Activated CD4-positive, alpha-beta T cell treated with anti-CD3 and anti-CD28 coated beads for 36 hours (primary cell): ENCODE data around the gene DNAJB14. TPM values are rescaled to one million over a fixed set of nuclear protein-coding genes. Genes with fewer than 3 reads are reported as not detected.

Experiments
- ATAC-seq: fragments of 200-7000 bp; cut with Tn5 transposase; one replicate; pipeline ENCODE4 v1.10.0; 2021; ENCODE audit warnings: mild to moderate bottlenecking, moderate library complexity
- CTCF ChIA-PET: fragments of 350-600 bp; sonication (Branson Sonifier 250); formaldehyde crosslinking; loops from one replicate; lab custom pipeline; 2021; ENCODE audit warnings: antibody characterized with exemption; lab: Charles Lee
- POLR2A ChIA-PET: fragments of 350-600 bp; sonication (Branson Sonifier 250); formaldehyde crosslinking; loops from one replicate; lab custom pipeline; 2021; ENCODE audit warnings: antibody characterized with exemption, inconsistent platforms; lab: Charles Lee
- DNase-seq: peaks from one replicate; pipeline ENCODE4 v3.0.0-alpha.2; 2020
- H3K27ac Mint-ChIP-seq: one replicate; pipeline ENCODE4 v1.8.0; 2021; ENCODE audit warnings: mixed read lengths
- H3K27me3 Mint-ChIP-seq: one replicate; pipeline ENCODE4 v1.8.0; 2021; ENCODE audit warnings: mixed read lengths
- H3K36me3 Mint-ChIP-seq: one replicate; pipeline ENCODE4 v1.8.0; 2021; ENCODE audit warnings: low read depth, mixed read lengths
- H3K4me1 Mint-ChIP-seq: one replicate; pipeline ENCODE4 v1.8.0; 2021; ENCODE audit warnings: mixed read lengths
- H3K4me3 Mint-ChIP-seq: one replicate; pipeline ENCODE4 v1.8.0; 2021; ENCODE audit warnings: mild to moderate bottlenecking, moderate library complexity, mixed read lengths
- H3K9me3 Mint-ChIP-seq: one replicate; pipeline ENCODE4 v1.8.0; 2021; ENCODE audit warnings: low read depth, mixed read lengths
- intact Hi-C, 2 experiments: fragments of 100-400 bp; cut with DNase I in 1 of 2; cut with micrococcal nuclease in 1 of 2; formaldehyde crosslinking; loops; one replicate each; pipeline versions ENCODE4 v1.14.2 to v1.15.1; 2022 to 2024; cut with DNase I, micrococcal nuclease
- total RNA-seq, 2 experiments: library from RNA; stranded (reverse); gene quantifications; one replicate each; pipeline ENCODE4 v1.2.3, GENCODE V29; 2021

The DNAJB14 gene
- total RNA-seq, 2 experiments from 2014 or later: 29.9 to 46.2 TPM

DNA sequence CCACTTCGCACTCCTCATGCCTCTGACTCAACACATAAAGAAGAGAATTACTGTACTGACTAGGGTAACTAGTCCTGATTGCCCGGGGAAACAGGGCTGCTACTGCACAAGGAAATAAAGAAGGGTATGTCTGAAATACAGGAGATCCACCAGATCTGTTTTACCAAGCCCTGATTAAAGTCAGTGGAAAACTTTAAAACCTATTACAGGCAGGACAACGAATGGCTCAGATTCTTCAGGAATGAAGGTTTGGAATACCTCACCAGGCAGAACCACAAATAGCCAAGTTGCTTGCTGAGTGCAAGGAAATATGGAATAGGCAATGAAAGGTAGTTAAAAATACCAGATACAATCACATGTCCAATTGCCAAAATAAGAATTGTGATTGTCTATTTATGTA lies 69.5 kb downstream of the DNAJB14 start:
- H3K9me3 Mint-ChIP-seq: no peaks in the 10 kb centered on the region
- H3K4me3 Mint-ChIP-seq: no peak overlapping the region
- POLR2A ChIA-PET: no interaction called here
- CTCF ChIA-PET: no interaction called here
- H3K36me3 Mint-ChIP-seq: peaks cover 13% of the 10 kb centered on the region
- intact Hi-C loops: no loop called here
- DNase-seq (no peak), ATAC-seq (no peak)
- no peaks in the 10 kb centered on the region for H3K27me3 Mint-ChIP-seq
- H3K4me1 Mint-ChIP-seq: peaks cover 7% of the 10 kb centered on the region
- H3K27ac Mint-ChIP-seq: peak overlapping the region; percentile 5

DNA sequence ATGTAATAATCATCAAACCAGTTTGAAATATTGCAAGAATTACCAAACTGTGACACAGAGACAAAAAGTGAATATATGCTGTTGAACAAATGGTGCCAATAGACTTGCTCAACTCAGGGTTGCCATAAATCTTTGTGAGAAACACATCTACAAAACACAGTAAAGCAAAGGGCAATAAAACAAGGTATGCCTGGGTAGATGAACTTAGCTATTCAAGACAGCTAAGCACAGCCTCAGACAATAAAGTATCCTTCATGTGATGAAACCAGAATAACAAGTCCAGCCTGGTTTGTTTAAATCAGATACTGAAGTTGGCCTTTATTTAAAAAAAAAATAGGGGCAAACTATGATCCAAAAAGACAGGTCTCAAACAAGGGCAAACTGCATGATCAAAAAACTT lies 71.3 kb downstream of the DNAJB14 start:
- peaks cover 11% of the 10 kb centered on the region for H3K36me3 Mint-ChIP-seq

DNA sequence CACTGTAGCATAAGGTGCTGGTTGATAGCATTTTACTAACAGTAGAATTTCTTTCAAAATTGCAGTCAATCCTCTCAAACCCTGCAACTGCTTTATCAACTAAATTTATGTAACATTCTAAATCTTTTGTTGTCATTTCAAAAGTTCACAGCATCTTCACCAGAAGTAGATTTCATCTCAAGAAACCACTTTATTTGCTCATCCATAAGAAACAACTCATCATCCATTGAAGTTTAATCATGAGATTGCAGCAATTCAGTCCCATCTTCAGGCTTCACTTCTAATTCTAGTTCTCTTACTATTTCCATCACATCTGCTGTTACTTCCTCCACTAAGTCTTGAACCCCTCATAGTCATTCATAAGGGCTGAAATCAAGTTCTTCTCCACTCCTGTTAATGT lies 73.8 kb downstream of the DNAJB14 start:
- no peak overlapping the region for H3K4me3 Mint-ChIP-seq
- intact Hi-C loops: no loop called here
- CTCF ChIA-PET: no interaction called here
- no peaks in the 10 kb centered on the region for H3K9me3 Mint-ChIP-seq
- H3K27me3 Mint-ChIP-seq: no peaks in the 10 kb centered on the region
- H3K36me3 Mint-ChIP-seq: peaks cover 15% of the 10 kb centered on the region
- H3K4me1 Mint-ChIP-seq: peaks cover 15% of the 10 kb centered on the region
- H3K27ac Mint-ChIP-seq: no peak overlapping the region
- ATAC-seq (no peak), DNase-seq (no peak)
- POLR2A ChIA-PET: no interaction called here

More for the DNA sequence above, 71.3 kb downstream of the DNAJB14 start:
- no peak for ATAC-seq
- no peak for DNase-seq
- Mint-ChIP-seq H3K4me3 (no peak overlapping the region), H3K9me3 (no peaks in the 10 kb centered on the region), H3K27me3 (no peaks in the 10 kb centered on the region), H3K27ac (no peak overlapping the region), H3K4me1 (peaks cover 7% of the 10 kb centered on the region)
- intact Hi-C loops: no loop called here
- POLR2A ChIA-PET: no interaction called here
- CTCF ChIA-PET: interaction anchor here (1.2 kb wide), 1 partner anchor 22 kb away, joined by 3 read pairs; no protein-coding TSS in a partner anchor

DNA sequence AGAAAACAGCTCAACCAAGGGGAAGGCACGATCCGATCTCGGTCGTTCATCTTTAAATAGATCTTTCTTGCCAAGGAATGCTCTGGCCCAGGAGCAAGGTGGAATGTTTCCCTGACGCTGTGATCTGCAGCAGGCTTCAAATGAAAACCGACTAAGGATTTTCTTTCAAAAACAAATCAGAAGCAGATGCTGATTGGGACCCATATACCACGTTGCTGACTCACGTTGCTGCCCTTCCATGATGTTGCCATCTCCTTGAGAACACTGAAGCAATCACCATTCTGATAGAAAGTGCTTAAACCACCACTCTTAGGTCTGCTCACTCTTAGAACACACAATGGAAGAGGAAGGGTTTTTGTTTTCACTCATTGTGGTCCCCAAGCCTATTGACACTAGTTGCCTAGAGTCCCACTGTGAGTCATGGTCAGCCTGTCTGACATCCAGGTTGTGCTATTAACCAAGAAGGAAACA lies 78.3 kb downstream of the DNAJB14 start:
- peak; percentile 49 for DNase-seq
- H3K36me3 Mint-ChIP-seq: peaks cover 30% of the 10 kb centered on the region
- intact Hi-C loops: loop anchor here (1.0 to 2.0 kb wide), 3 partner anchors 16 to 21 kb away; no protein-coding TSS in a partner anchor
- ChIA-PET CTCF (interaction anchor here (1.0 kb wide), 1 partner anchor 304 kb away, joined by 4 read pairs; the partner anchor contains the start of gene TRMT10A), POLR2A (no interaction called here)
- no peaks in the 10 kb centered on the region for H3K9me3 Mint-ChIP-seq
- no peak overlapping the region for H3K4me3 Mint-ChIP-seq
- ATAC-seq: peak; percentile 95
- peaks cover 12% of the 10 kb centered on the region for H3K4me1 Mint-ChIP-seq
- H3K27ac Mint-ChIP-seq: peak overlapping the region; percentile 72
- no peaks in the 10 kb centered on the region for H3K27me3 Mint-ChIP-seq

DNA sequence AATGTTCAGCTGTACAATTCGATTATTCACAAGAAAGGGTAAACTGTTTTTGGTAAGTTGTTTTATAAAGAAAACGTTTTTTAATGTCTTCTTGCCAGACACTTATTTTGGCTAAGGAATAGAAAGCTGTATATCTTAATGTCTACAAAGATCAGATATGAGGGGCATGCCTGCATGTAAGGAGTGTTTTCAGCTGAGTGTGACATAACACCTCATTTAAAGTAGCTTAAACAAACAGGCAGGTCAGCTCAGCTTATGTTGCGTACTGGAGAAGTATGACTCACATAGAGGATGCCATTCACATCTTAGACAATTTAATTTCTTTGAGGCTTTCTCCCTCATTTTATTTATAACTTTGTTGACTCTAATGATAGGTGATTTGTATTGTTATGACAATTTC lies 82.6 kb downstream of the DNAJB14 start:
- CTCF ChIA-PET: interaction anchor here (0.7 to 1.2 kb wide), 3 partner anchors 11 to 52 kb away, joined by 3 to 4 read pairs (median 3); no protein-coding TSS in a partner anchor

DNA sequence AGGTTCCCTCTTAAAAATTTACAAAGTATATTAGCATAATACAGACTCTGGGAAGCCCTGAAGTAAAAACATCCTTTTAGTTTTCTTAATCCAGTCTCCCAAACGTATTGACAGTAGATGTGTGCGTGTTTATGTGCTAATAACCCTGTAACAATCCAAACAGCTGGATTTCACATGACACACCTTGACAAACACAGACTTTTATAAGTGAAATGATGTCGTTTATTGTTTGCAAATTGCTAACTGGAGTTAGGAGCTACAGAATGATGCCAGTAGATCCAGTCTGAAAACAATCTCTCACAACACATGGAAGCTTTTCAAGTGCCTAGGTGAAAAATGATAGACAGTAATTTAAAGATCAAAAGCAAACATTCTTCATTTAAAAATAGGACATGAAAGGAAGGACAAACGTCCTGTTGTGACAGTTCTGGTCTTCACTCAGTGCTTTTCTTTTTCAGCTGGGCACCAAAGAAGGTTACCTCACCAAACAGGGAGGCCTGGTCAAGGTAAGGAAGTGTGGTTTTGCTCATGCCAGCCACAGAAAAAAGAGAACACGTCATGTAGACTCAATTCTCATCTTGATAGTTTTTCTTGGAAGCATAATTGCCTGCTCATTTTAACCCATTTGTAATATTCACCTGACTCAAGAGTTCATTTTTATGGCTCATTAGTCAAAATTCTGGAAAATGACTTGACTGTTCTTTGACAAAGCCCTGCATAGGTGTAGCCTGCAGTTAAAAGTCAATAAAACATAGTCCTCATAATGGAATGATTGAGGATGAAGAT lies 85.1 kb downstream of the DNAJB14 start:
- H3K4me3 Mint-ChIP-seq: no peak overlapping the region
- ChIA-PET CTCF (interaction anchor here (0.8 kb wide), 2 partner anchors 10 to 14 kb away, joined by 4 read pairs; no protein-coding TSS in a partner anchor), POLR2A (interaction anchor here (0.7 to 0.8 kb wide), 2 partner anchors 9 to 933 kb away, joined by 3 to 4 read pairs; no protein-coding TSS in a partner anchor)
- intact Hi-C loops: loop anchor here (1.0 kb wide), 2 partner anchors 10 to 46 kb away; no protein-coding TSS in a partner anchor
- ATAC-seq: peak; percentile 84
- no peaks in the 10 kb centered on the region for H3K27me3 Mint-ChIP-seq
- peak; percentile 43 for DNase-seq
- H3K36me3 Mint-ChIP-seq: peaks cover 34% of the 10 kb centered on the region
- H3K4me1 Mint-ChIP-seq: peaks cover 34% of the 10 kb centered on the region
- H3K27ac Mint-ChIP-seq: peak overlapping the region; percentile 55
- no peaks in the 10 kb centered on the region for H3K9me3 Mint-ChIP-seq

More for the DNA sequence above, 82.6 kb downstream of the DNAJB14 start:
- H3K9me3 Mint-ChIP-seq: no peaks in the 10 kb centered on the region
- POLR2A ChIA-PET: no interaction called here
- ATAC-seq (no peak), DNase-seq (no peak)
- H3K27ac Mint-ChIP-seq: no peak overlapping the region
- peaks cover 31% of the 10 kb centered on the region for H3K36me3 Mint-ChIP-seq
- H3K4me1 Mint-ChIP-seq: peaks cover 25% of the 10 kb centered on the region
- H3K27me3 Mint-ChIP-seq: no peaks in the 10 kb centered on the region
- H3K4me3 Mint-ChIP-seq: no peak overlapping the region
- intact Hi-C loops: no loop called here

DNA sequence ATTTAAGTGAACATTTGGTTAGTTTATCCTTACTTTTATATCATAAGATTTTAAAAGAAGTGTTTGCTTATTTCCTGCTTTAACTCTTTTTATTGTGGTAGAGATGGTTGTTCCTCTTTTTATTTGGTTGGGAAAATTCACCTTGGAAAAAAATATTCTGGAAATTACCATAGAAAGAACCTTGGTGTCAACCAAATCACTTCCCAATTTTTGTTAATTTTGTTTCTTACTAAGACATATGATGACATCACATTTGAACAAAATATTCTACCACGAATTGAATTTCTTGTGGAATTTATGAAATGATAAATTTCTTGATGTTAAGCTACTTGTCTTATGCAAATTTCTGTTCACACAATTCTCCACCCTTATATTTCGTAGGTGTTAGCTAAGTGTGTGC lies 85.9 kb downstream of the DNAJB14 start:
- POLR2A ChIA-PET: no interaction called here
- Mint-ChIP-seq H3K27ac (no peak overlapping the region), H3K9me3 (no peaks in the 10 kb centered on the region), H3K4me1 (peaks cover 41% of the 10 kb centered on the region), H3K27me3 (no peaks in the 10 kb centered on the region), H3K4me3 (no peak overlapping the region), H3K36me3 (peaks cover 34% of the 10 kb centered on the region)
- CTCF ChIA-PET: interaction anchor here (0.8 kb wide), 1 partner anchor 9 kb away, joined by 4 read pairs; no protein-coding TSS in a partner anchor
- intact Hi-C loops: no loop called here
- ATAC-seq (no peak), DNase-seq (no peak)

DNA sequence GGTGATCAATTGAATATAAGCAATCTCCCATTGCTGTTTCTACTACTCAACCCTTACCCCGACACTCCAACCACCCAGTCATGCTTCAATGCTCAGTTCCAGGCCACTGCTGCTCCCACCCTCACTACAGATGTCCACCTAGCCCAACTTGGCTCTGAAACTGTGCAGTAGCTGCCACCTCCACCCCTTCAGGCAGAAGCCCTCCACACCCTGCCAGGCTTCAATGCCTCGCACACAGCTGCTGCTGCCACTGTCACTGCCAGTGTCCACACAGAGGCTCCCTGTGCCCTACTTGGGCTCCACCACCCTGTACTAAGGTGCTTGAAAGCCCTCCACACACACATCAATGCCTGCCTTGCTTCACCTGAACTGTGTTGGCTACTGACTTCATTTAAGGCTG lies 86.8 kb downstream of the DNAJB14 start:
- Mint-ChIP-seq H3K9me3 (no peaks in the 10 kb centered on the region), H3K4me3 (no peak overlapping the region), H3K36me3 (peaks cover 35% of the 10 kb centered on the region), H3K27ac (peak overlapping the region; percentile 2), H3K4me1 (peaks cover 50% of the 10 kb centered on the region), H3K27me3 (no peaks in the 10 kb centered on the region)
- DNase-seq (no peak), ATAC-seq (no peak)
- ChIA-PET POLR2A (no interaction called here), CTCF (interaction anchor here (4.2 kb wide), 1 partner anchor 48 kb away, joined by 19 read pairs; no protein-coding TSS in a partner anchor)
- intact Hi-C loops: no loop called here

DNA sequence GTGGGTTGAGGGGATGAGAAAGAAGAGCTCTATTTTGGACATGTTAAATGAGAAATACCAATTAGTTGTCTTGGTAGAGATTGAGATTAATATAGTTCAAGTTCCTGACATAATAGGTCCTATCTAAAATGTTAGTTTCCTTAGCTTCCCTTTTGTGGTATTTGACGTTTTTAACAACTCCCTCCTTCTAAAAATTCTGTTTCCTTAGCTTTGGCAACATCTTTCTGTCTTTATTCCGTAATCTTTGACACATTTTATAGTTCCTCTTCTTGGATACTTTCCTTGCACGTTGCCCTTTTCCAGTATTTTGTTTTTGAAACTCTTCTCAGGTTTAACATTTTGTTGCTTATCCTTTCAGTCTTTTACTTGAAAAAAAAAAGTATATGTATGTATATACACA lies 89.1 kb downstream of the DNAJB14 start:
- POLR2A ChIA-PET: interaction anchor here (0.6 kb wide), 1 partner anchor 103 kb away, joined by 4 read pairs; no protein-coding TSS in a partner anchor
- ATAC-seq: no peak

DNA sequence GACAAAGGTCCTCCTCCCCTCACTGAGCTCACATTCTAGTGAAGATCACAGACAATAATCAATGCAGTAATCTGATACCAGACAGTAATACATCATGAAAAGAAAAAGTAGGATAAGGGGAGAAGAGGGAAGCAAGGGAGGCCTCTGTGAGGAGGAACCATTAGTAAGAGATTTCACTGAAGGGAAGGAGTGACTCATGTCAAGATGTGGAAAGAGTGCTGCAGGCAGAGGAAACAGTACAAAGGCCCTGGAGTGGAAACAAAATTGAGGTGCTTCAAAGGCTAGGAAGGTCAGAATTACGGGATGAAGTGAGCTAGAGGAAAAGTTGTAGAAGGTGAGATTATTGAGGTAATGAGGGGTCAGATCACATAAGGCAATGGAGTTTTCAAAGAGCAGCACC lies 90.3 kb downstream of the DNAJB14 start:
- ChIA-PET CTCF (interaction anchor here (0.7 to 4.2 kb wide), 7 partner anchors 10 to 48 kb away, joined by 3 to 19 read pairs (median 3); no protein-coding TSS in a partner anchor), POLR2A (no interaction called here)
- H3K4me1 Mint-ChIP-seq: peaks cover 67% of the 10 kb centered on the region
- peak overlapping the region; percentile 13 for H3K4me3 Mint-ChIP-seq
- H3K27ac Mint-ChIP-seq: peak overlapping the region; percentile 85
- H3K36me3 Mint-ChIP-seq: peaks cover 40% of the 10 kb centered on the region
- no peaks in the 10 kb centered on the region for H3K27me3 Mint-ChIP-seq
- DNase-seq (peak; percentile 46), ATAC-seq (peak; percentile 58)
- no peaks in the 10 kb centered on the region for H3K9me3 Mint-ChIP-seq
- intact Hi-C loops: loop anchor here (1.0 to 2.0 kb wide), 3 partner anchors 8 to 37 kb away; no protein-coding TSS in a partner anchor

More for the DNA sequence above, 89.1 kb downstream of the DNAJB14 start:
- DNase-seq: no peak
- Mint-ChIP-seq H3K27ac (peak overlapping the region; percentile 85), H3K36me3 (peaks cover 44% of the 10 kb centered on the region), H3K9me3 (no peaks in the 10 kb centered on the region), H3K4me1 (peaks cover 69% of the 10 kb centered on the region), H3K27me3 (no peaks in the 10 kb centered on the region), H3K4me3 (no peak overlapping the region)
- intact Hi-C loops: loop anchor here in 1 of 2 experiments (2.0 kb wide), 1 partner anchor 35 kb away; no protein-coding TSS in a partner anchor
- CTCF ChIA-PET: interaction anchor here (0.9 to 4.2 kb wide), 5 partner anchors 26 to 91 kb away, joined by 3 to 19 read pairs (median 3); no protein-coding TSS in a partner anchor

DNA sequence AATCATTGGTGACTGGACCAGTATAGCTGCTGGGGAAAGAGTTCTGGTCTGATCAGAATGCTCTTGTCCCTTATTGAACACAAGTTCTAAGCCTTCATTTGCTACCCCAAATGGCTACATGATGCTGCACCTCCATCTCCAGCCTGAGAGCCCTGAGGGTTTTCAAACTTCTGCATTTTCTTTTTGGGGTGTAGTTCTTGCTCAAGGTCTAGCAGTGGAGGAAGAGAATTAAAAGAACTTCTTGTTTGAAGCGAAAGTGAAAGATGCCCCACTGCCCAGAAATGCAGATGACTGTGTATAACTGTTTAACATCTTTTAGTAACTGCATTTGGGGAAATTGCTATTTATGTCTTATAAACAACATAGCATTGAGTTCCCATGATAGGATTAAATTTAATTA lies 90.7 kb downstream of the DNAJB14 start:
- Mint-ChIP-seq H3K4me1 (peaks cover 67% of the 10 kb centered on the region), H3K36me3 (peaks cover 42% of the 10 kb centered on the region), H3K27me3 (no peaks in the 10 kb centered on the region), H3K4me3 (no peak overlapping the region), H3K9me3 (no peaks in the 10 kb centered on the region), H3K27ac (peak overlapping the region; percentile 70)
- CTCF ChIA-PET: interaction anchor here (1.1 to 4.2 kb wide), 5 partner anchors 18 to 47 kb away, joined by 3 to 19 read pairs (median 4); no protein-coding TSS in a partner anchor
- peak; percentile 49 for DNase-seq
- intact Hi-C loops: loop anchor here (1.0 to 2.0 kb wide), 3 partner anchors 7 to 37 kb away; no protein-coding TSS in a partner anchor
- POLR2A ChIA-PET: no interaction called here
- ATAC-seq: peak; percentile 16
